B cell (primary cell): ENCODE results near the gene DGKA. TPM values are rescaled to one million over a fixed set of nuclear protein-coding genes. Genes with fewer than 3 reads are reported as not detected.
A peak's percentile ranks its signal among the peaks of the same experiment; 100 is the strongest.

Experiments used
- ATAC-seq: fragments of 200-7000 bp; cut with Tn5 transposase; one replicate; pipeline ENCODE4 v1.10.0; 2021; ENCODE audit warnings: low read depth, mild to moderate bottlenecking, moderate number of reproducible peaks, moderate library complexity
- CTCF ChIA-PET: fragments of 350-600 bp; sonication (Branson Sonifier 250); formaldehyde crosslinking; loops from one replicate; lab custom pipeline; 2021; ENCODE audit warnings: antibody characterized with exemption, inconsistent platforms; lab: Charles Lee
- POLR2A ChIA-PET: fragments of 350-600 bp; sonication (Branson Sonifier 250); formaldehyde crosslinking; loops from one replicate; lab custom pipeline; 2021; ENCODE audit warnings: antibody characterized with exemption; lab: Charles Lee
- DNase-seq: peaks from one replicate; pipeline ENCODE4 v3.0.0; 2013
- H2AFZ ChIP-seq: 2 replicates; pipeline ENCODE4 v1.6.1; 2012; ENCODE audit warnings: mild to moderate bottlenecking, low read depth, low read length; ENCODE audit not compliant: insufficient read depth, poor library complexity, severe bottlenecking
- H3K27ac ChIP-seq, 2 donors: 1 replicate in 1 of 2; 2 replicates in 1 of 2; pipeline ENCODE4 v1.5.1; 2012 to 2013; ENCODE audit warnings: low read length in 2 of 2, mild to moderate bottlenecking in 2 of 2, moderate library complexity in 1 of 2
- H3K27me3 ChIP-seq, 4 experiments: fragments of 200-600 bp in 1 of 4; sonication (generic) in 1 of 4; replicated peaks in 1 of 4; 1 replicate in 2 of 4; 2 replicates in 2 of 4; pipeline versions ENCODE4 v1.6.1 to v1.7.0; 2013 to 2016; ENCODE audit warnings: low read length in 3 of 4, mild to moderate bottlenecking in 2 of 4, mixed read lengths in 1 of 4, moderate library complexity in 1 of 4; ENCODE audit not compliant: insufficient read depth in 4 of 4, control insufficient read depth in 3 of 4; ENCODE audit errors: control extremely low read depth in 1 of 4
- H3K36me3 ChIP-seq, 2 experiments: replicated peaks in 1 of 2; 1 replicate in 1 of 2; 2 replicates in 1 of 2; pipeline versions ENCODE4 v1.6.1 to v1.7.1; 2013; ENCODE audit warnings: low read length in 1 of 2; ENCODE audit not compliant: insufficient read depth in 2 of 2, control insufficient read depth in 1 of 2; ENCODE audit errors: control extremely low read depth in 1 of 2, extremely low read depth in 1 of 2
- H3K4me1 ChIP-seq, 2 donors: fragments of 200-600 bp in 1 of 2; sonication (generic) in 1 of 2; 1 replicate in 1 of 2; 2 replicates in 1 of 2; pipeline versions ENCODE4 v1.5.1 to v1.6.1; 2013 to 2017; ENCODE audit warnings: low read length in 2 of 2; ENCODE audit not compliant: control insufficient read depth in 2 of 2, insufficient read depth in 2 of 2
- H3K4me2 ChIP-seq: replicated peaks from 2 replicates; pipeline ENCODE3; 2012; ENCODE audit warnings: mild to moderate bottlenecking, low read depth, low read length; ENCODE audit not compliant: poor library complexity, severe bottlenecking
- H3K4me3 ChIP-seq, 5 experiments: fragments of 200-600 bp in 1 of 5; sonication (generic) in 1 of 5; 1 replicate in 3 of 5; 2 replicates in 2 of 5; pipeline versions ENCODE4 v1.5.1 to v1.7.0; 2011 to 2016; ENCODE audit warnings: low read length in 4 of 5, mild to moderate bottlenecking in 4 of 5, low read depth in 2 of 5, control low read depth in 1 of 5, moderate library complexity in 1 of 5; ENCODE audit not compliant: insufficient read depth in 1 of 5; ENCODE audit errors: control extremely low read depth in 1 of 5, extremely low read depth in 1 of 5
- H3K79me2 ChIP-seq: fragments of 200-600 bp; sonication (generic); one replicate; pipeline ENCODE4 v1.6.0; 2016; ENCODE audit warnings: low read length; ENCODE audit not compliant: control insufficient read depth, insufficient read depth
- H3K9ac ChIP-seq: fragments of 200-600 bp; sonication (generic); 2 replicates; pipeline ENCODE4 v1.6.1; 2017; ENCODE audit warnings: mild to moderate bottlenecking, low read length, moderate library complexity
- H3K9me3 ChIP-seq, 3 donors: one replicate each; pipeline versions ENCODE4 v1.6.1 to v1.7.1; 2013; ENCODE audit warnings: low read length in 2 of 3; ENCODE audit not compliant: control insufficient read depth in 2 of 3, insufficient read depth in 1 of 3; ENCODE audit errors: control extremely low read depth in 1 of 3
- H4K20me1 ChIP-seq: 2 replicates; pipeline ENCODE4 v1.6.0; 2012; ENCODE audit warnings: mild to moderate bottlenecking, low read length; ENCODE audit not compliant: insufficient read depth, control insufficient read depth, poor library complexity, severe bottlenecking
- H3K27ac Mint-ChIP-seq: one replicate; pipeline ENCODE4 v1.8.0; 2021; ENCODE audit warnings: mixed read lengths
- H3K27me3 Mint-ChIP-seq: one replicate; pipeline ENCODE4 v1.8.0; 2021; ENCODE audit warnings: mixed read lengths
- H3K4me1 Mint-ChIP-seq: one replicate; pipeline ENCODE4 v1.8.0; 2021; ENCODE audit warnings: mixed read lengths
- H3K4me3 Mint-ChIP-seq: one replicate; pipeline ENCODE4 v1.8.0; 2021; ENCODE audit warnings: mixed read lengths
- H3K9me3 Mint-ChIP-seq: one replicate; pipeline ENCODE4 v1.8.0; 2022; ENCODE audit warnings: mixed read lengths; ENCODE audit not compliant: insufficient read depth
- CTCF ChIP-seq: fragments of 200-600 bp; IDR thresholded peaks from one replicate; pipeline ENCODE4 v1.8.0; 2022; ENCODE audit warnings: antibody characterized with exemption, mild to moderate bottlenecking
- EZH2 ChIP-seq: IDR thresholded peaks from 2 replicates; pipeline ENCODE4 v1.6.1; 2012; ENCODE audit warnings: borderline replicate concordance, low read depth, mild to moderate bottlenecking, moderate library complexity, low read length; ENCODE audit not compliant: insufficient read depth, poor library complexity, severe bottlenecking
- WGBS: methylation state at CpG from one replicate; pipeline ENCODE4 v1.1.5; 2013; ENCODE audit warnings: missing lambda C conversion rate; ENCODE audit not compliant: insufficient coverage; 5-methylcytosine and 5-hydroxymethylcytosine counted together
- intact Hi-C: fragments of 100-400 bp; cut with micrococcal nuclease; formaldehyde crosslinking; loops from one replicate; pipeline ENCODE4 v1.10.0; 2022
- polyA plus RNA-seq: library from polyadenylated mRNA; depleted of rRNA; stranded (reverse); fragments of >200 nt; gene quantifications from 2 replicates; pipeline ENCODE4 v1.2.3, GENCODE V29; 2012
- total RNA-seq, 2 donors: library from RNA; stranded (reverse); fragments of 120-200 nt in 1 of 2; gene quantifications; 1 replicate in 1 of 2; 2 replicates in 1 of 2; pipeline versions ENCODE4 v1.2.3 to v1.2.4, GENCODE V29; 2013 to 2022

The DGKA gene
- total and polyA plus RNA-seq, 2 donors (not counting 1 experiment from before 2014, with no cell fraction given) = 238 to 269 TPM

GRCh38 chr12:55957106-55957859 is 26.3 kb downstream of the DGKA start:
- peak overlapping the region; percentile 15 for H3K27ac Mint-ChIP-seq
- H4K20me1 ChIP-seq = peaks cover 2% of the 10 kb centered on the region
- no peak overlapping the region for H3K4me3 Mint-ChIP-seq
- no peak overlapping the region for H3K4me2 ChIP-seq
- no peak overlapping the region for H3K4me3 ChIP-seq
- no peaks in the 10 kb centered on the region for H3K9me3 ChIP-seq
- H3K27me3 Mint-ChIP-seq = no peaks in the 10 kb centered on the region
- H3K9ac ChIP-seq = no peak overlapping the region
- POLR2A ChIA-PET = no interaction called here
- DNase-seq = no peak
- peaks cover 10 to 24% of the 10 kb centered on the region in 2 experiments for H3K36me3 ChIP-seq
- H3K27ac ChIP-seq = peak overlapping the region in 1 of 2 donors; percentile 35
- no peak overlapping the region for H2AFZ ChIP-seq
- TF ChIP-seq CTCF (no peak), EZH2 (no peak)
- CTCF ChIA-PET = interaction anchor here (1.1 to 1.9 kb wide), 2 partner anchors 72 to 137 kb away, joined by 4 to 6 read pairs; no protein-coding TSS in a partner anchor
- H3K79me2 ChIP-seq = no peaks in the 10 kb centered on the region
- no peaks in the 10 kb centered on the region for H3K9me3 Mint-ChIP-seq
- intact Hi-C loops = no loop called here
- no peaks in the 10 kb centered on the region for H3K4me1 ChIP-seq
- H3K27me3 ChIP-seq = no peaks in the 10 kb centered on the region
- no peak for ATAC-seq
- 86% methylated on average over 5 of the region's 5 CpGs for WGBS
- no peaks in the 10 kb centered on the region for H3K4me1 Mint-ChIP-seq

- WGBS = 88% methylated on average over 2 of the region's 2 CpGs
- H3K4me2 ChIP-seq = no peak overlapping the region
- peaks cover 16 to 20% of the 10 kb centered on the region in 2 donors for H3K4me1 ChIP-seq
- POLR2A ChIA-PET = interaction anchor here (0.7 kb wide), 1 partner anchor 141 kb away, joined by 11 read pairs; no protein-coding TSS in a partner anchor
- no peaks in the 10 kb centered on the region for H3K27me3 ChIP-seq
- intact Hi-C loops = no loop called here
- Mint-ChIP-seq H3K4me3 (no peak overlapping the region), H3K9me3 (no peaks in the 10 kb centered on the region), H3K27ac (no peak overlapping the region), H3K27me3 (no peaks in the 10 kb centered on the region), H3K4me1 (peaks cover 29% of the 10 kb centered on the region)
- no peak for DNase-seq
- peaks cover 18% of the 10 kb centered on the region for H3K79me2 ChIP-seq
- H4K20me1 ChIP-seq = no peaks in the 10 kb centered on the region
- H2AFZ ChIP-seq = no peak overlapping the region
- no peaks in the 10 kb centered on the region for H3K9me3 ChIP-seq
- no peak overlapping the region for H3K4me3 ChIP-seq
- no peak overlapping the region for H3K9ac ChIP-seq
- no peaks in the 10 kb centered on the region for H3K36me3 ChIP-seq
- CTCF ChIA-PET = no interaction called here
- no peak for ATAC-seq
- no peak overlapping the region for H3K27ac ChIP-seq
- TF ChIP-seq EZH2 (no peak), CTCF (no peak)
Measured at GRCh38 chr12:55963760-55964159, 32.8 kb downstream of the DGKA start.
